ENCODE results near the gene KRT76. TPM values are rescaled to one million over a fixed set of nuclear protein-coding genes. Genes with fewer than 3 reads are reported as not detected.
"Not testable (repeated sequence)": the region's sequence is repeated elsewhere in the genome, so short reads cannot be mapped to it uniquely, and the experiment has no call there.

KRT76 gene
- total RNA-seq, 1 donor from 2014 or later, result not detected

DNA sequence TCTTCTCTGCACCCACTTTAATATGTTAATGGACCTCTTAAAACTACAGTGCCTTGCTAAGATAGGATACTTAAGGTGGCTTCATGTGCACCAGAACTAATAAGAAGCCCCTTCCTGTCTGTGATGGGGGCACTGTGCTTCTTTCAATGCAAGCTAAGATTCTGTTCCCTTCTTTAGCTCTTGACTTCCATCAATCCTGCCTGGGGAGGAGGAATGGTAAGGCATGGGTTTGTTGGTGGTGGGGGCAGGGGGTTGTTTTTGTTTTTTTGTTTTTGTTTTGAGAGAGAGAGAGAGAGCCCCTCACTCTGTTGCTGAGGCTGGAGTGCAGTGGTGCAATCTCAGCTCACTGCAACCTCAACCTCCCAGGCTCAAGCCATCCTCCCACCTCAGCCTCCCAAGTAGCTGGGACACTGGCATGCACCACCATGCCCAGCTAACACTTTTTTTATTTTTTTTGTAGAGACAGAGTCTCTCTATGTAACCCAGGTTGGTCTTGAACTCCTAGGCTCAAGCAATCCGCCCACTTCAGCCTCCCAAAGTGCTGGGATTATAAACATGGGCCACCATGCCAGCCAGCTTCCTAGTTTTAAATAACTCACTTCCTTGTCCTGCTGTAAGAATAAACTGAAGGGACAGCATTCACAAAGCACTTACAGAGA, 23.2 kb upstream of the KRT76 start:
- intact Hi-C loops (cut with DNase I), result no loop called here
- DNase-seq (ENCODE audit: missing footprints) (no peak), ATAC-seq (no peak)

DNA sequence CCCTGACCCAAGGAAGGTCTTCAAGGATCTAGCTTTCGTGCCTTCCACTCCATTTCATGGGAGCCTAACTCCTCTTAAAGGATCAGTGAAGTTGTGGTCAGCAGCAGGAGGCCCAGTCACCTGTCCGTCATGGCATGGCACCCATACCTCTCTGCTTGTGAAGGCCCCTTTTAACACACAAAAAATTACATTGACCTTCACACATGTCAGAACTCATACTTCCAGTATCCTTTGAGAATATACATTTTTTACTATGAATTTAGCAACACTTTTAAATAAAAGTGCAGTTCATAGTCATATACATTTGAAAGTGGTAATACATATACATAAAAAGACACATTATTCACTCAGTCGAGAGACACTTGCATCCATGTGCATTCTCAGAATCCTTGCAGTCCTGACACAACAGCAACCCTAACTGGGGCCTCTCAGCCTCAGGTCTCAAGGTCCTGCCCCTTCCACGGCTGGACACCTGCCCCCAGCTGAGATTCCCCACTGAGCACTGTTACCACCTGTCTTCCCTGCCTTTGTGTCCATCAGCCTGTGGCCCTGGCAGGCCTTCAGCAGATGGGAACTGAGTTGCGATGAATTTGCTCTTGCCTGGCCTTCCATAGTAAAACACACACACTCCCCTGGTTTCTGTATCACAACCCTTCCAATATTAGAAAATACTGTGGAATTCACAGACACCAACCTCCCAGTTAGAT, 22.5 kb upstream of the KRT76 start:
- ATAC-seq (no peak), DNase-seq (ENCODE audit: missing footprints) (no peak)
- intact Hi-C loops (cut with DNase I), result no loop called here

- ATAC-seq (no peak), DNase-seq (ENCODE audit: missing footprints) (no peak)
- intact Hi-C loops (cut with DNase I), result no loop called here
Observed at GRCh38 chr12:52798671-52799504, 21.7 kb upstream of the KRT76 start.

DNA sequence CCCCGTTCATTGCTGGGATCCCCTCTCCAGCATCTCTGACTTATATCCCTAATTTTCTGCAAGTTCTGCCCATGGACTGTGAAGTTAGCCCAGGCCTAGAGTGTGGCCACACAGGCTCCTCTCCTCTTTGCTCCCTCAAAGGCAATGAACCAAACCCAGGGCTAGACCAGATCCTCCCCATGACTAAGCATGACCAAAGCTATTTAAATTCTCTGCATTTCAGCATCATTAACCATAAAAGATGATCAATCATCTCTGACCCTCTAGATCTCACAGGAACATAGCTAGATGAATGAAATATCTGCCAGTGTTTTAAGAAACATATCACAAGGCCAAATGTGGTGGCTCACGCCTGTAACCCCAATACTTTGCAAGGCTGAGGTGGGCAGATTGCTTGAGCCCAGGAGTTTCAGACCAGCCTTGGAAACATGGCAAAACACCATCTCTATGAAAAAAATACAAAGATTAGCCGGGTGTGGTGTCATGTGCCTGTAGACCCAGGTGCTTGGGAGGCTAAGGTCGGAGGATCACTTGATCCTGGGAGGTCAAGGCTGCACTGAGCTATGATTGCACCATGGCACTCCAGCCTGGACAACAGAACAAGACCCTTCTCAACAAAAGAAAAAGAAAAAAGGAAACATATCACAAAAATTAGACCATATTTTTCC, 21.0 kb upstream of the KRT76 start:
- intact Hi-C loops (cut with DNase I), result no loop called here
- no peak for DNase-seq (ENCODE audit: missing footprints)
- ATAC-seq, result no peak

GRCh38 chr12:52797529-52797894, 20.4 kb upstream of the KRT76 start:
- intact Hi-C loops (cut with DNase I), result no loop called here
- DNase-seq (ENCODE audit: missing footprints) (no peak), ATAC-seq (no peak)

GRCh38 chr12:52796839-52797528, 19.8 kb upstream of the KRT76 start:
- DNase-seq (ENCODE audit: missing footprints), result no peak
- intact Hi-C loops (cut with DNase I), result no loop called here

DNA sequence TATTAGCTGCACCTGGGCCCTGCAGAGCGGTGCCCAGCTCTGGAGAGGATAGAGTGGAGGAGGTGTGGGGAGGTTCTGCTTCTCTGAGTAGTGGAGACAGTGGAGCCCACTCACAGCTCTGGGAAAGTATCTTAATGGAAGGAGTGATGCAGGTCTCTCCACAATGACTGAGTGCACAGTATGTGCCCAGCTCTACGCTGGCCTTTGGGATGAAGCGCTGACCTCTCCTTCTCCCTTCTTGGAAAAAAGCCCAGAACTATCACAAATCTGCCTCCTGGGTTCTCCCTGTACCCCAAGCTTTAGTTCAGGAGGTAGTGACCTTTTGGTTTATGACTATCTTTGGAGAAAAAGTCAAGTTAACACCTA, 19.3 kb upstream of the KRT76 start:
- DNase-seq (ENCODE audit: missing footprints), result no peak
- ATAC-seq, result no peak
- intact Hi-C loops (cut with DNase I), result no loop called here

More at GRCh38 chr12:52796839-52797528, 19.8 kb upstream of the KRT76 start:
- ATAC-seq, result no peak

- DNase-seq (ENCODE audit: missing footprints) (no peak), ATAC-seq (no peak)
- intact Hi-C loops (cut with DNase I), result no loop called here
Observed at GRCh38 chr12:52795694-52796428, 18.7 kb upstream of the KRT76 start, which contains the start of gene KRT3. Gene KRT3, minus strand, starts transcription at chr12:52796117. Its CDS starts 75 bp downstream, at chr12:52796042.

DNA sequence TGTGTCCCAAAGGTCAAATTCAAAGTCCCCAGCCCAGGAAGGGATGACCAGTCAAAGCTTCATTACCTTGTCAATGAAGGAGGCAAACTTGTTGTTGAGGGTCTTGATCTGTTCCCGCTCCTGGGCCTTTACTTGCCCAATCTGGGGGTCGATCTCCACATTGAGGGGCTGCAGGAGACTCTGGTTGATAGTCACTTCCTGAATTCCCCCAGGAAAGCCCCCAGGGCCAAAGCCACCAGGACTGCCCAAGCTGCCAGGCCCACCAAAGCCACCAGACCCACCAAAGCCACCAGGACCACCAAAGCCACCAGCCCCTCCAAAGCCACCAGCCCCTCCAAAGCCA, 18.2 kb upstream of the KRT76 start:
- ATAC-seq; intact Hi-C loops (cut with DNase I); DNase-seq (ENCODE audit: missing footprints): not testable (repeated sequence)

- DNase-seq (ENCODE audit: missing footprints), result no peak
- no peak for ATAC-seq
- intact Hi-C loops (cut with DNase I), result no loop called here
Observed at GRCh38 chr12:52794479-52795331, 17.6 kb upstream of the KRT76 start.

DNA sequence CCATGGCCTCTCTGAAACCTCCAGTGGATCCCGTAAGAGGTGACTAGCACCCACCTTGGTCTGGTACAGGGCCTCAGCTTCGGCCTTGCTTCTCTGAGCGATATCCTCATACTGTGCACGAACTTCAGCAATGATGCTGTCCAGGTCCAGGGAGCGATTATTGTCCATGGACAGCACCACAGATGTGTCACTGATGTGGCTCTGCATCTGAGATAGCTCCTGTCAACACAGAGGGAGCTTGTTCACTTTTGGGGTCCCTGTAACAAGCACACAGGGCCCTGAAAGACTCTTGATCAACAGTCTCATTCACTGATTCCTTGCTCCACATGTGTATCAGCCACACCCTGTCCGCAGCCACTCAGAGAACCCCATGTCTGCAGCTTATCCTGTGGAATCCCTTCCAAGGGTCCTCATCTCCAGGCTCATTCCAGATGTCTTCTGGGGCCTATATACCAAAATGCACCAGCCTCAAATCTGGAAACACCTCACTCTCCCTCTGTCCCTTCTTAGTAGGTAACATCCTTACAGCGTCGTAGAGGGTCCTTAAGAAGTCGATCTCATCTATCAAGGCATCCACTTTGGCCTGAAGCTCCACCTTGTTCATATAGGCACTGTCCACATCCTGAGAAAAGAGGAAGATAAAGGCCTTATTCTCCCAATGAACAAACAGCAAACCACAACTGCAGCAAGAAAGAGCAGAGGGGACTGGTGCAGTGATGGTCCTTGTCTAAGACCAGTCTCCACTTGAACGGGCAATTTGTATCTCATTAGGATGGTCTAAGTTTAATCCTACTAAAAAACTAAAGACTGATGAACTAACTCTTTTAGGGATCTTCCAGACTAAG, 15.3 kb upstream of the KRT76 start:
- ATAC-seq (no peak), DNase-seq (ENCODE audit: missing footprints) (no peak)
- intact Hi-C loops (cut with DNase I), result no loop called here

GRCh38 chr12:52791271-52792184, 14.4 kb upstream of the KRT76 start:
- ATAC-seq (no peak), DNase-seq (ENCODE audit: missing footprints) (no peak)
- intact Hi-C loops (cut with DNase I), result no loop called here

DNA sequence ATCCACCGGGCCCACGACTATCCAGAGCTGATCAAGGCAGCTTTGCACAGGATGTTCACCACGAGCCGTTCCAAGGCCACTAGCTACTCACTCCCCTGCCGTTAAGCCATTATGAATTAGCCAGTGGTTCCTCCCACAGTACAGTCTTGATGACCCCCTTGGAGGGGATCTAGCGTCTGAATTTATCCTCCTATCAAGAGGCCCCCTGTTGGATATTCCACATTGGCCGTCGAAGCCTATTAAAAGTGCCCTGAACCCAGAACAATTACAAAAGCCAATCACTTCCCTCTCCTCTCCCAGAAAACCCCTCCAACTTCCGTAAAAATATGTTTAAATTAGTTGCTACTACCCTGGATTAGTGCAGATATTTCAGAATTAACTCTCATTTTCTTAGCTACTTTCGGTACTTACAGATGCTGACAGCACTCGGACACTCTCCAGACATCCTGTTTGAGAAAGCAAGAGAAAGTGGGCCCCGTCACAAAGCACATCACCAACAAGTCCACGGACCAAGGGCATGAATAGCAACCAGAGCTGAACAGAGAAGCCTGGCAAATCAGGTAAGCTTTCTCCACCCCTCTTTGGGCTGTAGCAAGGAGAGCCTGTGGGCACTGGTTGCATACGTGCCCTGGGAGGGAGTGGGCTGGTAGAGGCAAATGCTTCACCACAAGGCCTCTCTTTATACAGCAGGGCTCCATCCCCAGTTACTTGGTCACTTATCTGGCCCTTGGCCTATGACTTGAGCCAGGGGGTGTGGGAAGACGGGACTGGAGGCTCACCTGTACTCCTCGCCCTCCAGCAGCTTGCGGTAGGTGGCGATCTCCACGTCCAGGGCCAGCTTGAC, 13.5 kb upstream of the KRT76 start:
- intact Hi-C loops (cut with DNase I), result no loop called here
- no peak for ATAC-seq

DNA sequence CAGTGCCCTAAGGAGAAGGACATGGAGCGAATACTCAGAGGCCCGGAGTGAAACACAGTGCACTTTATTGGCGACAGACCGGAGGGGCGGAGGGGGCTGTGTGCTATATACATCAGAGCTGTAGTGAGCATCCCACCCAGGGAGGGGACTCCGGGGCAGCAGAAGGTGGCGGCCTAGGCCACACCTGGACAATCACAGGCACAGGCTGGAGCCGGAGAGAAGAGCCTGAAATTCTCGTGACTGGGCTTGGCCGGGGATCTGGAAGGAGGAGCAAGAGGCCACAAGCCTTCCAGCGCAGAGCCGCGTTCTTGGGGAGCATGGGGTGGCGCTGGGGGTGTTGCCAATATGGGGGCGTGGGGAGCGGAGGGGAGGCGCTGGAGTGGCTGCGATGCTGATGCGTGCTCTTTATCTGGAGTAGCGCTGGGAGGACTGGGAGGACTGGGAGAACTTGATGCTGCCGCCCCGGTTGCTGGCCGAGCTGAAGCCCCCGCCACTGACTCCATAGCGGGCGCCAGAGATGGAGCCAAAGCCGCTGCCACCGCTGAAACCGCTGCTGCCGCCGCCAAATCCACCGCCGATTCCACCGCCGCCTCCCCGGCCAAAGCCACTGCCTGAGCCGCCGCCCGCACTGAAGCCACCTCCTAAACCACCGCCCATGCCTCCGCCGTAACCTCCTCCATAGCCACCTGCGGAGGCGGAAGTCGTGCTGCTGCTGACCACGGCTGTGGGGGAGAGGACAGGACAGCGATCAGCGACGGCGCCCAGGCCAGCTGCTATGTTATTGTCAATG, 12.7 kb upstream of the KRT76 start:
- intact Hi-C loops (cut with DNase I), result no loop called here
- DNase-seq (ENCODE audit: missing footprints), result no peak
- no peak for ATAC-seq

More for the DNA sequence above, 13.5 kb upstream of the KRT76 start:
- DNase-seq (ENCODE audit: missing footprints), result no peak
